HepG2 (cell line): Measurements from ENCODE around the gene SSNA1. TPM values are rescaled to one million over a fixed set of nuclear protein-coding genes. Genes with fewer than 3 reads are reported as not detected.

Experiments
- ASH2L ChIP-seq: fragments of 300-600, 200-600 bp; sonication (generic); IDR thresholded peaks from 2 replicates; pipeline ENCODE4 v1.7.0; 2017; ENCODE audit warnings: low read depth, mild to moderate bottlenecking, moderate library complexity, mixed read lengths, low read length; ENCODE audit not compliant: insufficient read length
- CERS6 ChIP-seq: sonication (generic); formaldehyde crosslinking; IDR thresholded peaks from 2 replicates; pipeline ENCODE4 v1.5.0; 2020; ENCODE audit warnings: missing genetic modification reagents
- DNMT3B ChIP-seq: conservative IDR thresholded peaks from 2 replicates; pipeline ENCODE4 v1.6.1; 2016; ENCODE audit warnings: missing biosample characterization, control low read depth
- DR1 ChIP-seq: sonication (generic); formaldehyde crosslinking; IDR thresholded peaks from 2 replicates; pipeline ENCODE4 v1.8.0; 2021; ENCODE audit warnings: mild to moderate bottlenecking, missing genetic modification reagents, inconsistent platforms
- GZF1 ChIP-seq: sonication (generic); formaldehyde crosslinking; IDR thresholded peaks from 2 replicates; pipeline ENCODE4 v1.5.1; 2020; ENCODE audit warnings: mild to moderate bottlenecking, missing genetic modification reagents
- HCFC1 ChIP-seq: fragments of 150-350 bp; IDR thresholded peaks from 2 replicates; pipeline ENCODE4 v1.6.1; 2014; ENCODE audit warnings: low read depth, low read length
- NCOA1 ChIP-seq: sonication (generic); formaldehyde crosslinking; IDR thresholded peaks from 2 replicates; pipeline ENCODE4 v1.9.0; 2021; ENCODE audit warnings: missing genetic modification reagents
- POLR2G ChIP-seq: fragments of 200-400 bp; formaldehyde crosslinking; IDR thresholded peaks from 2 replicates; pipeline ENCODE4 v1.6.1; 2018; ENCODE audit warnings: mild to moderate bottlenecking, low read depth, low read length, moderate library complexity
- RCOR2 ChIP-seq: IDR thresholded peaks from 2 replicates; pipeline ENCODE4 v1.6.1; 2016; ENCODE audit warnings: missing biosample characterization, missing genetic modification reagents
- THRA ChIP-seq: sonication (generic); formaldehyde crosslinking; IDR thresholded peaks from 2 replicates; pipeline ENCODE4 v1.4.0; 2020; ENCODE audit warnings: missing genetic modification reagents, borderline replicate concordance
- ZBTB39 ChIP-seq: sonication (generic); formaldehyde crosslinking; IDR thresholded peaks from 2 replicates; pipeline ENCODE4 v1.5.0; 2020; ENCODE audit warnings: missing genetic modification reagents
- ZNF644 ChIP-seq: IDR thresholded peaks from 2 replicates; pipeline ENCODE4 v1.6.1; 2016; ENCODE audit warnings: low read depth
- ZNF800 ChIP-seq: sonication (generic); formaldehyde crosslinking; IDR thresholded peaks from 2 replicates; pipeline ENCODE4 v1.4.0; 2020; ENCODE audit warnings: missing genetic modification reagents
- polyA plus RNA-seq, 8 experiments: library from polyadenylated mRNA; depleted of rRNA in 3 of 8; stranded (reverse) in 7 of 8; unstranded in 1 of 8; fragments of >200 nt; fragmentation: Illumina TruSeq in 4 of 8; extraction: Trizol in 4 of 8; gene quantifications; 2 replicates each; pipeline versions ENCODE4 v1.2.1 to v1.2.3, GENCODE V29; 2011 to 2016; ENCODE audit warnings: low read depth in 4 of 8, missing spikeins in 1 of 8, mixed read lengths in 1 of 8; ENCODE audit not compliant: insufficient read depth in 1 of 8
- total RNA-seq, 5 experiments: library from RNA; depleted of rRNA; stranded (reverse); fragments of >200 nt; fragmentation: Illumina TruSeq; extraction: Trizol; gene quantifications; 2 replicates each; pipeline ENCODE4 v1.2.3, GENCODE V29; 2016; ENCODE audit warnings: low read depth in 1 of 5
- TF ChIP-seq, protein P1 (sequence below): sonication (generic); formaldehyde crosslinking; IDR thresholded peaks from 2 replicates; pipeline ENCODE4 v1.4.0; 2020; ENCODE audit warnings: missing genetic modification reagents

Gene SSNA1
- total and polyA plus RNA-seq, 2 of the 13 experiments (the other 11 are each of a cell fraction or from before 2014, with no cell fraction given), result 35.9 to 49.4 TPM

- TF ChIP-seq, protein P1, sequence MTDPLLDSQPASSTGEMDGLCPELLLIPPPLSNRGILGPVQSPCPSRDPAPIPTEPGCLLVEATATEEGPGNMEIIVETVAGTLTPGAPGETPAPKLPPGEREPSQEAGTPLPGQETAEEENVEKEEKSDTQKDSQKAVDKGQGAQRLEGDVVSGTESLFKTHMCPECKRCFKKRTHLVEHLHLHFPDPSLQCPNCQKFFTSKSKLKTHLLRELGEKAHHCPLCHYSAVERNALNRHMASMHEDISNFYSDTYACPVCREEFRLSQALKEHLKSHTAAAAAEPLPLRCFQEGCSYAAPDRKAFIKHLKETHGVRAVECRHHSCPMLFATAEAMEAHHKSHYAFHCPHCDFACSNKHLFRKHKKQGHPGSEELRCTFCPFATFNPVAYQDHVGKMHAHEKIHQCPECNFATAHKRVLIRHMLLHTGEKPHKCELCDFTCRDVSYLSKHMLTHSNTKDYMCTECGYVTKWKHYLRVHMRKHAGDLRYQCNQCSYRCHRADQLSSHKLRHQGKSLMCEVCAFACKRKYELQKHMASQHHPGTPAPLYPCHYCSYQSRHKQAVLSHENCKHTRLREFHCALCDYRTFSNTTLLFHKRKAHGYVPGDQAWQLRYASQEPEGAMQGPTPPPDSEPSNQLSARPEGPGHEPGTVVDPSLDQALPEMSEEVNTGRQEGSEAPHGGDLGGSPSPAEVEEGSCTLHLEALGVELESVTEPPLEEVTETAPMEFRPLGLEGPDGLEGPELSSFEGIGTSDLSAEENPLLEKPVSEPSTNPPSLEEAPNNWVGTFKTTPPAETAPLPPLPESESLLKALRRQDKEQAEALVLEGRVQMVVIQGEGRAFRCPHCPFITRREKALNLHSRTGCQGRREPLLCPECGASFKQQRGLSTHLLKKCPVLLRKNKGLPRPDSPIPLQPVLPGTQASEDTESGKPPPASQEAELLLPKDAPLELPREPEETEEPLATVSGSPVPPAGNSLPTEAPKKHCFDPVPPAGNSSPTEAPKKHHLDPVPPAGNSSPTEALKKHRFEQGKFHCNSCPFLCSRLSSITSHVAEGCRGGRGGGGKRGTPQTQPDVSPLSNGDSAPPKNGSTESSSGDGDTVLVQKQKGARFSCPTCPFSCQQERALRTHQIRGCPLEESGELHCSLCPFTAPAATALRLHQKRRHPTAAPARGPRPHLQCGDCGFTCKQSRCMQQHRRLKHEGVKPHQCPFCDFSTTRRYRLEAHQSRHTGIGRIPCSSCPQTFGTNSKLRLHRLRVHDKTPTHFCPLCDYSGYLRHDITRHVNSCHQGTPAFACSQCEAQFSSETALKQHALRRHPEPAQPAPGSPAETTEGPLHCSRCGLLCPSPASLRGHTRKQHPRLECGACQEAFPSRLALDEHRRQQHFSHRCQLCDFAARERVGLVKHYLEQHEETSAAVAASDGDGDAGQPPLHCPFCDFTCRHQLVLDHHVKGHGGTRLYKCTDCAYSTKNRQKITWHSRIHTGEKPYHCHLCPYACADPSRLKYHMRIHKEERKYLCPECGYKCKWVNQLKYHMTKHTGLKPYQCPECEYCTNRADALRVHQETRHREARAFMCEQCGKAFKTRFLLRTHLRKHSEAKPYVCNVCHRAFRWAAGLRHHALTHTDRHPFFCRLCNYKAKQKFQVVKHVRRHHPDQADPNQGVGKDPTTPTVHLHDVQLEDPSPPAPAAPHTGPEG (CRISPR knock-in tag), result no peak; the same call in 1 of the 2 replicates
- TF ChIP-seq DR1 (peak; percentile 68; the same call in 1 of the 2 replicates), CERS6 (CRISPR knock-in tag) (no peak), POLR2G (peak; percentile 75), NCOA1 (CRISPR knock-in tag) (peak; percentile 93; the same call in 1 of the 2 replicates), ASH2L (peak; percentile 72), DNMT3B (CRISPR knock-in tag) (no peak), HCFC1 (peak; percentile 91), ZBTB39 (CRISPR knock-in tag) (0 out of 2 replicates have a peak, but pooled peaks have one; percentile 23), GZF1 (CRISPR knock-in tag) (no peak), THRA (CRISPR knock-in tag) (peak; percentile 51), ZNF644 (no peak), ZNF800 (no peak; the same call in 1 of the 2 replicates), RCOR2 (CRISPR knock-in tag) (no peak)
Measured at GRCh38 chr9:137188490-137189296, at the start of gene SSNA1, which contains the start of gene ANAPC2 (continued).
